Activated CD8-positive, alpha-beta memory T cell treated with anti-CD3 and anti-CD28 coated beads, Interleukin-2, amount 50 U/mL, for 4 hours (primary cell): ENCODE measurements around the gene DDX21.
"Not testable (repeated sequence)": the region's sequence is repeated elsewhere in the genome, so short reads cannot be mapped to it uniquely, and the experiment has no call there.

Experiments used
- DNase-seq: peaks from one replicate; pipeline ENCODE4 v3.0.0-alpha.2; 2020

DDX21 gene

GRCh38 chr10:68955832-68956532 is at the start of gene DDX21:
Gene DDX21 (plus strand): TSS chr10:68956170. CDS start chr10:68956226, 56 bp downstream.
- peak; percentile 87 for DNase-seq

- DNase-seq, result no peak
Observed at GRCh38 chr10:68924593-68924992, 31.4 kb upstream of the DDX21 start.

- no peak for DNase-seq
Observed at GRCh38 chr10:68925489-68925888, 30.5 kb upstream of the DDX21 start.

GRCh38 chr10:68929157-68929556 is 26.8 kb upstream of the DDX21 start:
- not testable (repeated sequence) for DNase-seq

GRCh38 chr10:68929888-68930287 is 26.1 kb upstream of the DDX21 start:
- DNase-seq, result not testable (repeated sequence)

- DNase-seq, result not testable (repeated sequence)
Observed at GRCh38 chr10:68932860-68933259, 23.1 kb upstream of the DDX21 start.

GRCh38 chr10:68934994-68935393 is 21.0 kb upstream of the DDX21 start:
- no peak for DNase-seq

GRCh38 chr10:68938117-68938516 is 17.9 kb upstream of the DDX21 start:
- no peak for DNase-seq

- no peak for DNase-seq
Observed at GRCh38 chr10:68938884-68939283, 17.1 kb upstream of the DDX21 start.

- not testable (repeated sequence) for DNase-seq
Observed at GRCh38 chr10:68940917-68941316, 15.1 kb upstream of the DDX21 start.

GRCh38 chr10:68950598-68950997 is 5.4 kb upstream of the DDX21 start:
- DNase-seq, result no peak

GRCh38 chr10:68954904-68955303 is 1.1 kb upstream of the DDX21 start:
- no peak for DNase-seq

- no peak for DNase-seq
Observed at GRCh38 chr10:68955355-68955831, 577 bp upstream of the DDX21 start.

GRCh38 chr10:68957284-68957615 is 1.3 kb downstream of the DDX21 start:
- no peak for DNase-seq

GRCh38 chr10:68957654-68958053 is 1.7 kb downstream of the DDX21 start:
- DNase-seq, result no peak

- no peak for DNase-seq
Observed at GRCh38 chr10:68959695-68960527, 3.9 kb downstream of the DDX21 start.

- DNase-seq, result no peak
Observed at GRCh38 chr10:68963151-68963550, 7.2 kb downstream of the DDX21 start.

- DNase-seq, result no peak
Observed at GRCh38 chr10:68973975-68974374, 18.0 kb downstream of the DDX21 start.

GRCh38 chr10:68975936-68976473 is 20.0 kb downstream of the DDX21 start:
- not testable (repeated sequence) for DNase-seq

GRCh38 chr10:68979738-68980137 is 23.8 kb downstream of the DDX21 start:
- DNase-seq, result not testable (repeated sequence)

- no peak for DNase-seq
Observed at GRCh38 chr10:68981074-68981473, 25.1 kb downstream of the DDX21 start.

GRCh38 chr10:68982389-68982788 is 26.4 kb downstream of the DDX21 start:
- DNase-seq, result no peak

GRCh38 chr10:68987611-68988010 is 31.6 kb downstream of the DDX21 start:
- DNase-seq, result no peak
